Activated CD8-positive, alpha-beta memory T cell treated with anti-CD3 and anti-CD28 coated beads, Interleukin-2, amount 50 U/mL, for 4 hours (primary cell): ENCODE results near the gene SPATS2.

Experiments
- DNase-seq: peaks from one replicate; pipeline ENCODE4 v3.0.0-alpha.2; 2020

SPATS2 gene

DNA sequence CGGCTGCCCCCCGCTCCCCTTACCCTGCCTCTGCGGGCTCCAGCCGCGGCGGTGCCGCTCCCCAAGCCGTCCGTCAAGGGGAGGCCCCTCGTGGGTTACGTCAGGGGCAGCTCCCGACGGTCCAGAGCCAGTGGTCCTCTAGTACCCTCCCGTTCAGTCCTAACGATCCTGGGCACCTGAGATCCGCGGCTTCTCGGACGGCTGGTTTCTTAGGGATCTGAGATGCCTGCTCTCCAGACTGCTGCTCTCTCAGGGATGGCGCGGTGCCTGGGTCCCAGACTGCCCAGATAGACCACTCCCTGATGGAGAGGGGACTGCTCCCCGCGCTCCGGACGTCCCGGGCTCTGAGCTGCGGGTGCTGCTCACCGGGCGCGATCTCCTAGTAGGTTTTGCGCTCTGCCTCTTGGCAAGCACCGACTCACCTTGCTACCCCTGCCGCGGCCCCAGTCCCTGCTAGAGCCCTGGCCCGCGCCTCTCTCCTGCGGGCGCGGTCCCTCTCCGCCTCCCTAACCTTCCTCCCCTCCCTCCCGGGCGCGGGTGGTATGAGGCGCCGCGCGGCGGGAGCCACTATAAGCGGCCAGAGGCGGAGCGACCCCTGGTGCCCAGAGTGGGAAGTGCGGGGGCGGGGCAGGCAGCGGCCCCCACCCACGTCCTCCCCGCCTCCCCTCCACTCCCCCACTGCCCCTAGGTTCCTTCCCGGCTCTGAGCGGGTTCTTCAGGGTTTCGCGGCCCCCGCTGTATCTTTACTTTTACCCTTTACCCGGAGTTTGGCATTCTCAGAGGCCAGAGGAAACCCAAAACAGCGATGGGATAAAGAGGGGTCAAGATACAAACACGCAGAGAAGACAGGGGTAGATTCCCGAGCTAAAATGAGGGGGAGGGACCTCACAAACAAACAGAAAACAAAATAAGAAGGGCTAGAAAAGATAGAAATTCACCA is 30.3 kb upstream of the SPATS2 start, which contains the start of gene C1QL4:
TSS of gene C1QL4 (minus strand) at position 544 of the 940 bp plus-strand sequence. CDS start 711 bp downstream, outside the sequence.
- DNase-seq: peak; percentile 91

DNA sequence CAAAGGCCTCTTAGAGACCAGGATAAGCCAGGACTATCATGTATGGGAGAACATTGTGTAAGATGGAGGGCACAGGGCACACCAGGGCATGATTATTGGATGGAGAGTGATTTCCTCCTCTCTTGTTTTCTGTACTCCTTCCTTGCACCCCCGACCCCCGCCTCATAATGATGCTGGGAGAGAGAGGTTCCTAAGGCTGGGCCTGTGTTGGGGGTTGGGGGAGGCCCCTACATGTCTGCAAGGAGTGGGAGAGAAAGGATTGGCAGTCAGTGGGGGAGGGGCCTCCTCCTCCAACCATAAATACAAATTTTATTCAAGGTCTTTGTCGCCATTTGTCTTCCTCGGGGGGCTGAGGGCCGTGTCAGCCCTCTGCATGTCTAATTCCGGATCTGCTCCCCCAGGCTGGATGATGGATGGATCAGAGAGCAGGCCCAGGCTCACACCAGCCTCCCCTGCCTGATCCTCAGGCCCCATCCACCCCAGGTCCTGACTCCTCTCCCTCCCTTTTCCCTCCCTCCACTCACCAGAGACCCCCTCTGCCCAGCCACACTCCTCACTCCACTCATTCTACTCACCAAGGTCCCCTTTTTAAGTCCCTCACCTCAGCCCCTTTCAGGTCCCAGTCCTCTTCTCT is 28.3 kb upstream of the SPATS2 start:
- no peak for DNase-seq

DNA sequence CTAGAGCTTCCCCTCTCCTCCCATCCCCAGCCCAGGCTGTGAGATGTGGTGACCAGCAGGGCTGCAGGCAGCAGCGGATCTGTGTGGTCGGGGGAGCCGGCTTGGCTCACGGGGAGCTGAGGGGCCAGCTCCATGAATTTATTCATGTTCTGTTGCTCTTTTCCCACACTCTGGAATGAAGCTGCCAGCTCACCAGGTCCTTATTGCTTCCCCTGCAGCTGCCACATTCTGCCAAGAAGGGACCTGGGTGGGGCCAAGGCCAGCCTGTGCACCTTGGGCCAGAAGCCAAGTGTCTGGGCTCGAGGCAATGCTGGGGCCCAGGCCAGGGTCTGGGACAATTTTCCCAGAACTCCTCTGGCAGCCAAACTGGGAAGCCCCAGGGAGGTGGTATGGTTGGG is 27.8 kb upstream of the SPATS2 start:
- DNase-seq: no peak

DNA sequence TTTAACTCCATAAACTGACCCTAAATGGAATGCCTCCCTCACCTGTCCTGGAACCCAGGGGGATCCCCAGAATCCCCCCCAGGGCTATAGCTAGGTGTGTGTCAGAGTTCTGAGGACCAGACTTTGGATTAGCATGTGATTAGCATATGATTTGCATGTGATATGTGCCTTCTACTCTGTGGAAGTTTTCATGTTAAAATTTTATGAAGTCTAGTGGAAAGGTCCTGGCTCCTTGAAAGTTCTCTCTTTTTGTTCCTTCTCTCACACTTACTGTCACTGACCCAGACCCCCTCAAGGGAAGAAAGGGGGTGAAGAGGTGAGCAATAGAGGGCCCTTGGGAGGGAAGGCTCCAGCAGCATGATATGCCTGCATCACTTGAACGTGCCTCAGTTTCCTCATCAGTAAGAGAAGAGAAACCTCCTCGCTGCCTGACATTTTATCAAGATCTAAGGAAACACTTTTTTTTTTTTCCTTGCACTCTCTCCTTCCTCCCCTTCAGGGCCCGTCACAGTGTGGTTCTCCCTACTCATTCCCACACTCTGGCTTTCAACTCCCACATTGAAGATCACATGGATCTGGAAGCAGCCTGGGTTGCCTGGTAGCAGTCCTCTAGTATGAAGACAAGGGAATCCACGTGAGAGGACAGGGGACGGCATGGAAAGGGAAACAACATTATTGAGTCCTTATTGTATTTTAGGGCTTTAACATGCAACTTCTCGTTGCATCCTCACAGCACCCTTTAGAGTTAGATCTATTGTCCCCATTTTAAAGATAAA is 27.0 kb upstream of the SPATS2 start:
- DNase-seq: no peak

DNA sequence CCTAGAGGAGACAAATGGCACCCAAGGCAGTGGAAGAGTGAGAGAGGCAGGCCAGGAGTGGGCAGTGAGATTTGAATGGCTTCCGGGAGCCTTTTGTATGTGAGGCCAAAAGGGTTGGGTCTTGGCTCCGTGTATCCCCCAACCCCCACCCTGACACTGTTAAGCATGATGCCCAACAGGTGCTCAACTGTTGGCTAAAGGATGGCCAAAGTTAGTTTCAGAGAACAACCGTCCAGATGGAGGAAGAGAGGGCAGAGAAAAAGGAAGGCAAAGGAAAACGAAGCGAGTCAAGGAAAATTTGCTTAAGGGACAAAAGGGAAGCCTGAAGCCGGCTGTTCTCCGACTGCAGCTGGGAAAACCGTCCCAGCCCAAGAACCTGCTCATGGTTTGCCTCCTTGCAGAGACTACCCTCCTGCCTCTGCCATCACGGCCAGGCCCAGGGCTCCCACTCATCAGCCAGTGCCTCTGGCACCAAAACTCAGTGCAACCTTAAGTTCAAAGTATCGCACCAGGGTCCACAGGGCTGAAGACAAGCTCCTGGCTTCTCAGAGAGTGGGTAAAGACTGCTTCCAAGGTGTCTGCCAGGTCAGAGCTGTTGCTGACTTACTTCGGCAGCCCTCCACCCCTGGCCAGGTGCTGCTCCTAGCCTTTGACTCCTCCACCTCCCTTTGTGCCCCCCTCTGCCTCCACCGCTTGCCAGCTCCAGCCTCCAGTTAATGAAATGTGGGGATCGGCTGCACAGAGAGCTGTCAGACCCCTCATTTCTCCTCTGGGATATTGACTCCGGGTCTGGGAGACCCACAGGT is 26.1 kb upstream of the SPATS2 start:
- DNase-seq: no peak

DNA sequence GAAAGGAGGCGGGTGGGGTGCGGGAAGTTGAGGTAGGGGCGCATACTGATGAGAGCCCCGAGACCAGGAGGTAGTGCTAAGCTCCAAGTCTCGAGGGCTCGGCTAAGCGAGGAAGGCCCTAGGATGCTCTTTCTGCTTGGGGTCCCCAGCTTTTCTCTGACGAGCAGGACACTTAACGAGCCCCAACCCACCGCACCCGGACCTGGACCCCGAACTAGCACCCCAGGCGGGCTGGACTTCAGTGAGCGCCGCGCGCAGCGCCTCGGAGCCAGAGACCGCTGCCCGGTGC is 25.5 kb upstream of the SPATS2 start:
- DNase-seq: no peak

DNA sequence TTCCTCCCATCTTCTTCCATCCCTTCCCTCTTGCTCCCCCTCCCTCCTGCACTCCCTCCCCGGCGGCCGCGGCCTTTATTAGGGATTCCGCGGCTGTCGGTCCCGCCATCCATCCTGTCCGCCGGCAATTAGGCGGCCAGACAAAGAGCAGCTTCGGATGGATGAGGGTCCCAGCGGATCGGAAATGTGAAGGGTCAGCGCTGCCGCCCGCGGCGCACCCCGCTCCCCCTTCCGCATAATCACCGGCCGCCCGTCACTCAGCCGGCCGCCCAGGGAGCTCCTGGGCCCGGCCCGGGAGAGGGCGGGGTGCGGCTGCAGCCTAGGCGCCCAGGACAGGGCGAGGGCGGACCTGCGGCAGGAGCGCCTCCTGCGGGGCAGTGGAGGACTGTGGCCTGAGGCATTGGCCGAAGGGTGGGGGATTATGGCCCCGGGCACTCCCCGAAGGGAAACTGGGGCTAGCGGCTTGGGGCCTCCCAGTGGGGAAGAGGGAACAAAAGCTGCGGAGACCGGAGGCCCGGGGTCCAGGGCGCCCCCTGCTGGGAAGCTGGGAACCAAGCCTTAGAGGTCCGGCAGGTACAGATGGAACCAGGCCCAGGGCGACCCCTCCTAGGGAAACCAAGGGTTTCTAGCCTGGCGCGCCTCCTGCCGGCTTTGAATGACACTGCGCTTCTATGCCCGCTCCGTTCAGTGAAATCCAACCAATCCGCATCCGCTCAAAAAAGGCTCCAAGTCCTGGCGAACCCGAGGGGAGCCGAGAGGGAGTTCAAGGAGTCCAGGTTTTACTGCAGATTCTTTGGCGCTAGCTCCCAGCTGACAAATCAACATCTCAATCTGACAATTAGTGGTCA is 25.0 kb upstream of the SPATS2 start:
- DNase-seq: peak; percentile 74

DNA sequence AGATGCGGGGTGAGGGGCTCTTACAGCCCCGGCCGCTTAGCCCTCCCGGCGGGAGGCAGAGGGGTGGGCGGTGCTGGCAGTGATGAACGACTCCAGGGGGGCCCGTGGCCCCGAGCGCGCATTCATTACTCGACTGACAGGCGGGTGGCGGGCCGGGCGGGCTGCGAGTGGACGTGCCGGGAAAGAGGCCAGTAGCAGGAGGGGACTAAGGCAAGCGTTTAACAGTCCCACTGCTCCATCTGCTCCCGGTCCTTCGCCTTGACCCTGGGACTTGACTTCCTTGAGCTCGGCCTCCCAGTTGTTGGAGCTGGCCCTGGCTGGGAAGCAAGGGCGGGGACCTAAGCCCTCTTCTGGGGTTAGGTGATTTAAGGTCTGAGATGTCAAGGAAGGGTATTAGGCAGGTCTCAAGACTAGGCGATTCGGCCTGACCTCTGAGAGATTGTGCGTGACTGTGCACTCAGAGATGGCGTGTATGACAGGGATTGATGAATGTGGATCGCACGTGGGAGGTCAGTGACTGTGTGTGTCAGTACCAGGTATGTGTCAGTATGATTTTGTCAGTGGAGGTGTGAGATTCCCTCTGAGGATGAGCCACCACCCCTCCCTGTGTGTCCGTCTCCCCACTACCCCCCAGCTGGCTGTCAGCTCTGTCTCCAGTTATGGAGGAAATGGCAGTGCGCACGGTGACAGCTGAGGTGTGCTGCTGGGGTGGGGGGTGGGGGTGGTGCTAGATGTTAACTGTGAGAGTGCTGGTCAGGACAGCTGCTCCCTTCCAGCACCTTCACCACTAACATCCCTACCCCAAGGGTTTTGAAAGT is 24.1 kb upstream of the SPATS2 start:
- DNase-seq: peak; percentile 46

DNA sequence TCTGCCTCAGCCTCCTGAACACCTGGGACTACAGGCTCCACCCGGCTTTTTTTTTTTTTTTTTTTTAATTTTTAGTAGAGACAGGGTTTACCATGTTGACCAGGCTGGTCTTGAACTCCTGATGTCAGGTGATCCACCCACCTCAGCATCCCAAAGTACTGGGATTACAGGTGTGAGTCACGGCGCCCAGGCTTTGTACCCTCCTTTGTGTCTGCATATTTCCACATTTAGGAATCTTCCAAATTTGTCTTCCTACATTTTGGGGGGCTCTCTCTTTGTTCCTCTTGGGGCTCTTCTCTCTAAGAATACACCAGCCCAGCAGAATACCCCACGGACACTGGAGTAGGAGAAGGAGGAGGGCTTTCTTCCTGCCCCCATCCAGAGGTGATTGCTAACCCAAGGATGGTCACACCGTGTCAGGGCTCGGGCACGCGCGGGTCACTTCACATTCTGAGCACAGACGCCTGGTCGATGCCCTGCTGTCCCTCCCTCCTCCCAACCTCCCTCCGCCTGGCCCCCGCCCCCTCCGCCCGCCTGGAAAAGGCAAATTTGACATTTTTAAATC is 22.7 kb upstream of the SPATS2 start:
- DNase-seq: no peak

DNA sequence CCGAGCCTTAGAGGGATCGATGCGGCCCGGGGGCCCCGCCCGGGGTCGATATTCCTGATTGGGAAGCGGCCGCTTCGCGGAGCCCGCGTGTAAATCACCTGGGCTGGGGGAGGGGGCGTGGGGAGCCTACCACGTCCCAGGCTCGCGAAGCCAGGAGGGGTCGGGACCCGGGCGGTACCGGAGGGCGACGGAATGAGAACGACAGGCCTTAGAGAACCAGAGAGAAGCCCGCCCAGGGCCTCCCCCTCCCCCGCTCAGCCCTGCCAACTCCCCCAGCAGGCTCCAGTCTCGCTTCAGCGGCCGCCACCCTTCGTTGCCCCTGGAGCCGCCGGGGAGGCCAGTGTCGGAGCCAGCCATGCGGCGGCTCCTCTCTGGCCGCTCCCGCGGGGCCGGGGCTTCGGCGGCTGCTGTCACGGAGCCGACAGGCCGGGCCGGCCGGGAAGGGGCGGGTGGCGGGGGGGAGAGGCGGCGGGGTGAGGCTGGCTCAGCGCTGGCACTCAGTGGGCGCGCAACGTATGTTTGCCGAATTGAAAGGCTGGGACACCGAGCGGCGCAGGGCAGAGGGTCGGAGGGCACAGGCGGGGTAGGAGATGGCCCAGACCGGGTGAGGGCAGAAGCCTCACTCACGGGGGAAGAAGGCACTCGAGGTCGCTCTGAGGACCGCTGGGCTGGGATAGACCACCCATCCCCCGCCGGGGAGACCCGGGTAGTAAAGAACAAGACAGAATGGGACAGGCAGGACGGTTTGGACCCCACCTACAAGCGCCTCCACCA is 22.0 kb upstream of the SPATS2 start:
- DNase-seq: no peak

DNA sequence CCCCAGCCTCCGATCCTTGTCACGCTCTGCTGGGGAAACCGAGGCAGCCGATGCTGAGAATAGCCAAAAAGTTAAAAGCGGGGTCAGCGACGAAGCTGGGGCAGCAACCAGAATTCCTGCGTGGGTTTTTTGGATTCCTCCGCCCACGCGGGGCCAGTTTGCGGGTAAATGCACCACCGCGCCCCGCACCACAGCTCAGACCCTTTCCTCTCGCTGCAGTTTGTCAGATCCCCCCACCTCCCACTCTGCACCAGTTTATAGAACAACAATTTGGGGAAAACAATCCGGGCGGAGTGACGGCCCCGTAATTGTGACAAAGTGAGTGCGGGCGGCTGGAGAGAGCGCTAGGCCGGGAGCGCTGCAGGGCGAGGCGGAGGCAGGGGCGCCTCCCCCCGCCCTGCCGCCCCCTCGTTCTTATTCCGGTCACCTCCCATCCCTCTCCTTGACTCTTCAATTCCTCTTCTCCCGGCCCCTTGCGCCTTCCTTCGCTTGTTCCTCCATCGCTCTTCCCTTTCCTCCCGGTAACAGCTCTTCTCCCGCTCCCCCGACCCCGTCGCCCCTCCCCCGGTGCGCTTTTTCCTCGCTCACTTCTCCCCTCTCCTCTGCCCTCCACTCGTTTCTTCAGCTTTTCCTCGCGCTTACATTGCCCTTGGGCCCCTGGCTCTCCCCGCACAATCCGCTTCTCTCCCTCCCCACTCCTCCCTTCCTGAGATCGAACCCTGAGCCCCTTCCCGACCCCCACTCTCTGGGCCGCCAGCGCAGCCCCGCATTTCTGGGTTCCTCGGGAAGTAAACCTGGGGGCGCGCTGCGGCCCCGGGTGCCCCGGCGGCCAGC is 21.2 kb upstream of the SPATS2 start:
- DNase-seq: no peak

DNA sequence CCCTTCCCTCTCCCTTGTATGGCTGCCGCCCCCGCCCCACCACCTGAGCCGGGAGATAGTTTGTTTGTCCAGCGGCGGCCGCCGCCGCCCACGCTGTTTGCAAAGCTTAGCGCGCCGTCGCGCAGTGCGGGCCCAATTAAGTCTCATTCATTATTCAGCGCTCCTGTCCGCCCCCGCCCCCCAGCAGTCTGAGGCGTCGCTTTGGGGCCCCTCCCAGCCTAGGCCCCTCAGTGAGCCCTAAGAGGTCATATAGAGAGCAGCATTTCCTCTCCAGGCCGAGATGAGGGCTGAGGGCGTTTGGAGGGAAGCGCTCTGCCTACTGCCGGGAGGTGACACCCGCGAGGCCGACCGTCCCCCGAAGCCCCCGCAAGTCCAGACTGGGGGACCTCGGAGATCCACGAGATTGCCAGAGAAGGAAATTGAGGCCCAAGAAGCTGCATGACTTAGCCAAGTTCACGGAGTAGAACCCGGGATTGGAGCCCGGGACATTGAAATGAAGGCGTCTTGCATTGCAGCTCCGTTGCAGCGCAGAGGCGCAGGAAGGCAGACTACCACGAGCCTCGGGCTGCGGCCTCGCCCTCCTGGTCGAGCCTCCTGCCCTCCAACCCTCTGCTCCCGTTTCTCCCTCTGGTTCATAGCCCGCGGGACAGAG is 20.5 kb upstream of the SPATS2 start, which contains the start of gene DNAJC22:
TSS of gene DNAJC22 (plus strand) at position 230 of the 652 bp plus-strand sequence. CDS start 1,985 bp downstream, outside the sequence.
- peak; percentile 32 for DNase-seq

DNA sequence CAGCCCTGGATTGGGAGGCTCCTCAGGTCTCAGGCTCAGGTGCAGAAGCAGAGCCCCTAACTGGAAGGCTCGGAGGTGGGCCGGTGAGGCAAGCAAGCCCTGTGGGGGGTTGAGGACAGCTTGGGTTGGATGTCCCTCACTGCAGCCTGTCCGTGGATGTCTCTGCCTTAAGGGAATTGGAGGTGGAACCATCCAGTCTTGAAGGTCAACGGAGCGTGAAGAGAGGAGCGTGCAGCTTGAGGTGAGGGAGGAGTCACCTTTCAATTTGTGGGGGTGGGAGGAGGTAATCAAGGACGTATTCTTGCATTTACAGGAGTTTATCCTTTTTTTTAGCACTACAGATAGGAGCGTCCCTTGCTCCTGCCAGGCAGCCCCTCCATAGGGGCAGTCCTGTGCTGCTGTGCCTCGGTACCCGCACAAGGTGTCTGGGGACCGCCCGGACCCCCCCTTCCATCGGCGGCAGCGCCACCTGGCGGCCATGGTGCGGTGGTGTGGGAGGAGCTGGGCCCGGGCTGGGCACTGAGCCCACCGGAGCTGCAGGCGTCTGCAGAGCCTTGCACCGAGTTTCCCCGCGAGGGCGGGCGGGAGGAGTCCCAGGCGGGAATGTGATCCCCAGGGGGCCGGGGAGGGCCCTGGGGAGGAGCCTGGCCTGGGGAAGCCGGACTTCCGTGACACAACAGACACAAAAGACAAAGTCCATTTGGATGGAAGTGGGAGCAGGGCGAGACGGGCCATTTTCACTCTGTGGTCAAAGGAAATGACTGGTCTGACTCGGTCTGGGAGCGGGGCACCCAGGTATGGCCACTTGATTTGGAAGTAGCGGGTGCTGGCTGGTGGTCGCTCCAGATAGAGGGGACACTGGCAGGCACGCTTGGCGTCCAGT is 19.7 kb upstream of the SPATS2 start:
- DNase-seq: peak; percentile 84

DNA sequence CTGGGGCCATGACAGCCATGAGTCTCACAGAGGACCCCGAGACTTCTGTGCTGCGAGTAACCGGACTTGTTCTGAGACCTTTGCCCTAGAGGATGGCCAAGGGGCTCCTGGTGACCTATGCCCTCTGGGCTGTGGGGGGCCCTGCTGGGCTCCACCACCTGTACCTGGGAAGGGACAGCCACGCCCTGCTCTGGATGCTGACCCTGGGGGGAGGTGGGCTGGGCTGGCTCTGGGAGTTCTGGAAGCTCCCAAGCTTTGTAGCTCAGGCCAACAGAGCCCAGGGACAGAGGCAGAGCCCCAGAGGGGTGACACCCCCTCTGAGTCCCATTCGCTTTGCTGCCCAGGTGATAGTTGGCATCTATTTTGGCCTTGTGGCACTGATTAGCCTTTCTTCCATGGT is 18.5 kb upstream of the SPATS2 start:
- DNase-seq: no peak

DNA sequence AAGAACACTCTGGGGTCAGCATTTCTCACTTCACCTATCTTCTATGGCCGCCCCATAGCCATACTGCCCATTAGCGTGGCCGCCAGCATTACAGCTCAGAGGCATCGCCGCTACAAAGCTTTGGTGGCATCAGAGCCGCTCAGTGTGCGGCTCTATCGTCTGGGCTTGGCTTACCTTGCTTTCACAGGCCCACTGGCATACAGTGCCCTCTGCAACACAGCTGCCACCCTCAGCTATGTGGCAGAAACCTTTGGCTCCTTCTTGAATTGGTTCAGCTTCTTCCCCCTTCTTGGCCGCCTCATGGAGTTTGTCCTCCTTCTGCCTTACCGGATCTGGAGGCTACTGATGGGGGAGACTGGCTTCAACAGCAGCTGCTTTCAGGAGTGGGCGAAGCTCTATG is 18.0 kb upstream of the SPATS2 start:
- DNase-seq: no peak

DNA sequence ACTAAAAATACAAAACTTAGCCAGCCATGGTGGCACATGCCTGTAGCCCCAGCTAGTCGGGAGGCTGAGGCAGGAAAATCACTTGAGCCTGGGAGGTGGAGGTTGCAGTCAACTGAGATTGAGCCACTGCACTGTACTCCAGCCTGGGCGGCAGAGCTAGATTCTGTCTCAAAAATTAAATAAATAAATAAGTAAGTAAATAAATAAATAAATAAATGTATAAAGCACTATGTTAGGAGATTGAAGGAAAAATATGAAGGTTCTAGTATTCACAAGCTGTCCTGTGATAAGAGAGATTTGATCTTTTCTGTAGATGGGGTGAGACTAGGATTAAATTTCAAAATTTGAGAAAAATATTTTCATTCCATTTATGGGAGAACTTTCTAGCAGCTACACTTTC is 14.9 kb upstream of the SPATS2 start:
- no peak for DNase-seq

DNA sequence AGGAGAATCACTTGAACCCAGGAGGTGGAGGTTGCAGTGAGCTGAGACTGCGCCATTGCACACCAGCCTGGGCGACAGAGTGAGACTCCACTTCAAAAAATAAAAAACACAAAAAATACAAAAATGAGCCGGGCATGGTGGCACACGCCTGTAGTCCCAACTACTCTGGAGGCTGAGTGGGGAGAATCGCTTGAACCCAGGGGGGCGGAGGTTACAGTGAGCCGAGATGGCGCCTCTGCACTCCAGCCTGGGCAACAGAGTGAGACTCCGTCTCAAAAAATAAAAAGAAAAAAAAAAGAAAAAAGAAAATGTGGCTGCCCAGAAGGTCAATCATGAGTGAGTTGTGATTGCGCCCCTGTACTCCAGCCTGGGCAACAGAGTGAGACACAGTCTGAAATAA is 11.3 kb upstream of the SPATS2 start:
- no peak for DNase-seq
